Stimulated activated CD4-positive, alpha-beta T cell treated with anti-CD3 and anti-CD28 coated beads, Interleukin-12 subunit alpha, Interleukin-12 subunit beta, amount 100 ng/mL, for 4 hours (primary cell): Measurements from ENCODE around the gene PARK7.
"Not testable (repeated sequence)": the region's sequence is repeated elsewhere in the genome, so short reads cannot be mapped to it uniquely, and the experiment has no call there.

Experiments
- DNase-seq: peaks from one replicate; pipeline ENCODE4 v3.0.0-alpha.2; 2020

PARK7 gene

GRCh38 chr1:7961216-7962013 lies at the start of gene PARK7:
Gene PARK7 (plus strand): TSS chr1:7961711. CDS start chr1:7962786, 1,075 bp downstream.
- peak; percentile 99 for DNase-seq

GRCh38 chr1:7912145-7912544 lies 49.4 kb upstream of the PARK7 start:
- DNase-seq, result no peak

- no peak for DNase-seq
Measured at GRCh38 chr1:7912743-7913557, 48.6 kb upstream of the PARK7 start.

DNA sequence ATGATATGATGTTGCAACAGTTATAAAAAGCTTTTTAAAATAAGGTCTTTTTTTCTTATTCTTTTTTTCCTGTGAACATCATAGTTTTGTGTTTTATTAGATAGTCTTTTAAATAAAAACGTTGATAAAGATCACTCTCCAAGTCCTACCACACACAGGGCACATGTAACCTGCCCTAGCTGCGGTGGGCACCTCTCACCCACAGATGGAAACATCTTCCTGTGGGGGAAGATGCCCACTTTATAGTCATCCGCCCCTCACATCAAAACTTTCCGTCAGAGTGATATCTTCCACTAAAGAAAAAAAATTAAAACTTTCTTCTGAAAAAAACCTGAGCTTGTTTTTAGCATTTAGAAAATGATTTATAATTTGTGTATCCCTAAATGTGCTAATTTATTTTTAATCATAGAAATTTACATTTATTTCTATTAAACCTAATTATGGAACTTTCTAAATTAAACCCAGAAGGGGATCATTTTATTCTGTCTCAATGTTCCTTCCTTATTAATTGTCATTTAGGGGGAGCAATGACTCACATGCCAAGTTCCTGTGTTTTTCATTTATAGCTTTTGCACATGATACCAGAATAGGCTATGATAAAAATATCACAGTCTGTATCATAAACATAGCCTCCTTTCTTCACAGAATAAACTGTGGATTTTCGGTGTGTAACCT lies 45.5 kb upstream of the PARK7 start:
- DNase-seq, result peak; percentile 29

- no peak for DNase-seq
Measured at GRCh38 chr1:7916501-7916830, 45.0 kb upstream of the PARK7 start.

GRCh38 chr1:7917971-7918370 lies 43.5 kb upstream of the PARK7 start:
- not testable (repeated sequence) for DNase-seq

- no peak for DNase-seq
Measured at GRCh38 chr1:7919880-7920279, 41.6 kb upstream of the PARK7 start.

DNA sequence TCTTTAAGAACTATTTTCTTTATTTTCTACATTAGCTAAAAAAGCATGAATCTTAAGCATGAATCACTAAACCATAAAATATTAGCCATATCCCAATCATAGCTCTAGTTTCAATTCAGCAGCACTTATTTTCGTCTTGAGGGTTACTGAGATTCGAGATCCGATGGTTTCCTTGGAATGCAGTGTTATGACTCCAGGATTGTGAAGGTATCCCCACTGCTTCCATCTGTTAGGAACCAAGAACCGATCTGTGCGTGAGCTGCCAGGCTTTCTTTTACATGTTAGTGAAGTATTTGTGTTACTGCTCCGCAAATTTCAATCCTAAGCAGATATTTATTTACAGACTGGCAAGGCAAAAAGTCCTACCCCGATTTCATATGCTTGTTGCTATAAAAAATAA lies 39.7 kb upstream of the PARK7 start:
- no peak for DNase-seq

DNA sequence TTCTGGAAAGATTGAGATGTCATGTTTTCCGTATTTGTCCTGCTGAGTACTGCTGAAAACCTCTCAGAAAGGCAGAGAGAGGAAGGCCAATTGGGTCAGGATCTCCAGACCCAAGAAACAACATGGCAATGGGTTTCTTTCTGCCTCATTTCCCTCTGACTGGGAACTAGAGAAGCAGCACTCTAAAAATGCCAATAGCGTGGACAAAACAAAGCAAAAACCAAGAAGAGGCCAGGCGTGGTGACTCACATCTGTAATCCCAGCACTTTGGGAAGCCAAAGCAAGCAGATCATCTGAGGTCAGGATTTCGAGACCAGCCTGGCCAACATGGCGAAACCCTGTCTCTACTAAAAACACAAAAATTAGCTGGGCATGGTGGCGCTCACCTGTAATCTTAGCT lies 39.2 kb upstream of the PARK7 start:
- no peak for DNase-seq

DNA sequence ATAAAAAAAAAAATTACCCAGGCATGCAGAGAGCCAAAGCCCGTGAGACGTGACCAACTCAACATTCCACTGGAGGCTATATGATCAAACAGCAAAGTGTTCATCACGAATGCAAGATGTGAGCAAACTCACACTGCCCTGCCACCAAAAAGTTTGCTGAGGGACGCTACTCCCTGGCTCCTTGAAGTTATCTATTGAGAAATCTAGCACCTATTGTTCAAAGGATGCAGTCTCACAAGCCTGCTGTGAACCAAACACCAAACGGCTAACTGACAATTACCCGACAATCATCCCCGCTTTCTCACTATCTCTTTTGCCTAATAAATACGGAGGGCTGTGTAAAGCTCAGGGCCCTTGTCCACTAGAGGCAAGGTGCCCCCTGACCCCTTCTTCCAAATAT lies 34.5 kb upstream of the PARK7 start:
- DNase-seq, result not testable (repeated sequence)

- DNase-seq, result no peak
Measured at GRCh38 chr1:7928247-7928646, 33.3 kb upstream of the PARK7 start.

- DNase-seq, result no peak
Measured at GRCh38 chr1:7929637-7930036, 31.9 kb upstream of the PARK7 start.

DNA sequence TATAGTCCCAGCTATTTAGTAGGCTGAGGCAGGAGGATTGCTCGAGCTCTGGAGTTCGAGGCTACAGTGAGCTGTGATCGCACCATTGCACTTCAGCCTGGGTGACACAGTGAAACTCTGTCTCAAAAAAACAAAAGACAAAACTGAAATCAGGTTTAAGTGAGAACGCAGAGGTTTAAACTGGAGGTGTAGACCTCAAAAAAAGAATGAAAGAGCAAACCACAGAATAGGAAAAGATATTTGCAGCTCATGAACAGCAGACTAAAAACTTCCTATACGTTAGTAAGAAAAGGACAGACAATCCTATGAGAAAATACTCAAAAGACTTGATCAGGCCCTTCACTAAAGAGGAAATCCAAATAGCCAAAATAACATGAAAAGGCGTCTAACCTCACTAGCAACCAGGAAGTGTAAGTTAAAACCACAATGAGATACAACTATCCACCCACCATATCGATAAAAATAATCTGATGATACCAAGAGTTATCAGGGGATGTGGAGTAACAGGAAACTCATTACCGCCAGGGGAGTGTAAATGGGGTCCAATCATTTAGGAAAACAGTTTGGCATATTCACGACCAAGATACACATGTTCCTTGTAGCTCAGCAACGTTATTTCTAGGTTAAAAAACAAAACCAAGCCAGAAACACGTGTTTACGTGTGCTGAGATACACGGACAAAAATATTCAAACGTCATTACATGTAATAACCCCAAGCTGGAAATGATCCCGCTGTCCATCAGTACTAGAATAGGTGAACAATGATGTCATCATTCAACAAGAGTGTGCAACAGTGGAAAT lies 30.7 kb upstream of the PARK7 start:
- DNase-seq, result no peak

- DNase-seq, result no peak
Measured at GRCh38 chr1:7931446-7931812, 30.1 kb upstream of the PARK7 start.

GRCh38 chr1:7932524-7933138 lies 28.9 kb upstream of the PARK7 start:
- DNase-seq, result no peak

DNA sequence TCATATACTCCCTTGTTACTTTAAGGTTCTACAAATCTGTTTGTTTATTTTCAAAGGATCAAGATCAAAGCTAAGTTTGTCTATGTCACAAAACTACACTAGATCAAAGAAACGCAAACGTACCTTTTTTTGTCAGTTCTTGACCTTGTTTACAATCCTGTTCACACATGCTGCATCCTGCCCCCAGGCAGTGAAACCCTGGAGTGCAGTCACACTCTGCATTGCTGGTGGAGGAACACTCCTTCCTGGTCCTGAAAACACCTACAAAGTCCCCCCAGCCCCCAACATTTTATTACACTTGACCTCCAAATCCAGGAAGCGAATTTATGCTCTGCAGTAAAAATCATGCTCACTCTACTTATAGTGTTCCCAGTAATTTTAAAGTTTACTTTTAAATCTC lies 23.4 kb upstream of the PARK7 start:
- DNase-seq, result no peak

GRCh38 chr1:7940034-7940433 lies 21.5 kb upstream of the PARK7 start:
- no peak for DNase-seq

GRCh38 chr1:7940745-7941436 lies 20.6 kb upstream of the PARK7 start, which contains the start of gene TNFRSF9:
Gene TNFRSF9 (minus strand): TSS chr1:7940839. CDS start chr1:7939994, 845 bp downstream.
- peak; percentile 75 for DNase-seq

- DNase-seq, result no peak
Measured at GRCh38 chr1:7941437-7941793, 20.1 kb upstream of the PARK7 start.

DNA sequence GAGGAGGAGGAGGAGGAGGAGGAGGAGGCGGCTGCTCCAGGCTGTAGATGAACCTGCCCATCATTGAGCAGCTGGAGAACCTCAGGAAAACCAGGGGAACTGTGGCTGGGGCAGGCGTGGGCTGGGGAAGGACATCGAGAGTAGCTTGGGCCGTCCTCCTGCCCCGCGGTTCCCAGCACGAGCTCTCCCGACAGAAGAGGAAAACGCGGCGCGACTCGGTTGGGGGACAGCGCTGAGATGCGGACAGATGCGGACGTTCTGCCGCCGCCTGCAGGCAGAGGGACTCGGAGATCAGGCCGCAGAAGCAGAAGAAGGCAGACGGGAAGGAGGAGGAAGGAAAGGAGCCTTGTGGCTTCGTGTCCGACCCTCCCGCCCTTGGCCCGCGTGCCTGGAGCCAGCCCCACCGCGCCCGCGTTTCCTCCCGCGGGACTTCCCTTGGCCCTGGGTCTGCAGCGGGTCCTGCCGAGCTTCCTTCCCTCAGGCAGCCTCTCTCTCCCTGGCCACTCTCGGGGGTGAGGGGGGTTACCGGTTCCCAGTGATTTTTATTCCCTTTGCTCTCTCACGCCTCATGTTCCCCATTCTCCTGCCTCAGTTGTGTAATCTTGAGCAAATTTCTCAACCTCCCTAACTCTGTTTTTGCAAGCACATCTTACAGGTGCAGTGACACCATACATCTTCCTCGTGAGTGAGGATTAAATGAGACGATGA lies 19.1 kb upstream of the PARK7 start:
- peak; percentile 39 for DNase-seq

DNA sequence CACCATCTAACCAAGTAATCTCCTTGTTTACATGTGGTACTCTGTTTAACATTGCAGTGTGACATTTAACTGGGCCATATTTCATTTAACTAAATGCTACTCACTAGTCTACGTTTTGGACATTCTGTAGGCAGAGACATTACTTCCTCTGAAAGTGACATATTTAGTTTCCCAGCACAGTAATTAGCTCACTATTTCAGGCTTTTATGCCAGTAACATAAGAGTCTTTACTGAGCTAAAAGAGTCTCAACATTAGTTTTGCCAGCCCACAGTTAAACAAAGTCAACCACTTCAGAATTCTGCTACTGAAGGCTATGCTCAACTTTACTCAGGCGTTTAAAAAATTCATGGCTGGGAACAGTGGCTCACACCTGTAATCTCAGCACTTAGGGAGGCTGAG lies 18.3 kb upstream of the PARK7 start:
- DNase-seq, result no peak
